HepG2 (cell line): ENCODE measurements around the gene RYR2. TPM values are rescaled to one million over a fixed set of nuclear protein-coding genes. Genes with fewer than 3 reads are reported as not detected.

Experiments used
- ATAC-seq: fragments of 200-7000 bp; cut with Tn5 transposase; 3 replicates; pipeline ENCODE4 v1.9.1; 2020; ENCODE audit warnings: mild to moderate bottlenecking, moderate library complexity
- BruUV-seq: library from RNA; stranded (reverse); fragments of 400-500 nt; replicated peaks from 2 replicates; lab custom pipeline; 2021; lab: Mats Ljungman, UMichigan
- CTCF ChIA-PET: fragments of 300-600 bp; formaldehyde crosslinking; extraction: SDS; loops from one replicate; lab custom pipeline; 2021; ENCODE audit warnings: low total read pairs, inconsistent platforms, low intra/inter-chr PET ratio; lab: Yijun Ruan, JAX
- POLR2A ChIA-PET: fragments of 350-600 bp; sonication (Branson Sonifier 250); formaldehyde crosslinking; loops from one replicate; lab custom pipeline; 2020; ENCODE audit warnings: antibody characterized with exemption, inconsistent platforms; lab: Yijun Ruan, JAX
- DNase-seq: peaks from one replicate; pipeline ENCODE4 v3.0.0-alpha.2; 2015; ENCODE audit warnings: low spot score
- FAIRE-seq: peaks from 3 replicates; lab custom pipeline; 2011; peaks lifted over from hg19 to GRCh38; lab: Jason Lieb, UNC
- H2AFZ ChIP-seq: one replicate; pipeline ENCODE4 v1.6.1; 2011; ENCODE audit warnings: low read length, inconsistent platforms
- H3K27ac ChIP-seq: fragments of 300-600 bp; 3 replicates; pipeline ENCODE4 v1.8.0; 2011; ENCODE audit warnings: mixed run types, mild to moderate bottlenecking, mixed read lengths, low read length, inconsistent platforms; ENCODE audit not compliant: insufficient read depth; ENCODE audit errors: extremely low read length
- H3K27me3 ChIP-seq, 2 experiments: fragments of 200-600 bp in 1 of 2; 2 replicates in 1 of 2; 3 replicates in 1 of 2; pipeline versions ENCODE4 v1.6.0 to v1.8.0; 2011; ENCODE audit warnings: low read length in 2 of 2, mild to moderate bottlenecking in 2 of 2, moderate library complexity in 2 of 2, inconsistent platforms in 1 of 2; ENCODE audit not compliant: insufficient read depth in 2 of 2, control insufficient read depth in 1 of 2
- H3K36me3 ChIP-seq, 2 experiments: fragments of 200-600 bp in 1 of 2; replicated peaks in 1 of 2; 2 replicates in 1 of 2; 3 replicates in 1 of 2; pipeline versions ENCODE4 v1.5.1 to v1.8.0; 2011; ENCODE audit warnings: low read length in 2 of 2, inconsistent platforms in 1 of 2; ENCODE audit not compliant: insufficient read depth in 2 of 2, control insufficient read depth in 1 of 2
- H3K4me1 ChIP-seq: 2 replicates; pipeline ENCODE4 v1.5.1; 2012; ENCODE audit warnings: low read length, inconsistent platforms; ENCODE audit not compliant: insufficient read depth
- H3K4me2 ChIP-seq: 2 replicates; pipeline ENCODE4 v1.6.0; 2011; ENCODE audit warnings: low read depth, low read length, inconsistent platforms
- H3K4me3 ChIP-seq, 3 experiments: fragments of 200-600 bp in 1 of 3; sonication (generic), shearing (Covaris generic) in 1 of 3; replicated peaks in 1 of 3; 2 replicates each; pipeline ENCODE4 v1.5.1; 2011 to 2016; ENCODE audit warnings: low read length in 3 of 3, inconsistent platforms in 2 of 3, low read depth in 2 of 3, mild to moderate bottlenecking in 2 of 3, control low read depth in 1 of 3, mixed read lengths in 1 of 3; ENCODE audit not compliant: insufficient read depth in 1 of 3
- H3K79me2 ChIP-seq: one replicate; pipeline ENCODE4 v1.6.1; 2011; ENCODE audit warnings: low read length, inconsistent platforms; ENCODE audit not compliant: insufficient read depth
- H3K9ac ChIP-seq: 2 replicates; pipeline ENCODE4 v1.6.0; 2011; ENCODE audit warnings: mild to moderate bottlenecking, low read depth, low read length, inconsistent platforms; ENCODE audit not compliant: insufficient read depth
- H3K9me3 ChIP-seq: 2 replicates; pipeline ENCODE4 v1.5.1; 2012; ENCODE audit warnings: mild to moderate bottlenecking, low read length
- H4K20me1 ChIP-seq: 2 replicates; pipeline ENCODE4 v1.6.0; 2011; ENCODE audit warnings: inconsistent platforms, mild to moderate bottlenecking, low read length, moderate library complexity; ENCODE audit not compliant: insufficient read depth
- CBX5 ChIP-seq: sonication (generic); formaldehyde crosslinking; IDR thresholded peaks from 2 replicates; pipeline ENCODE4 v1.4.0; 2020; ENCODE audit warnings: missing genetic modification reagents, borderline replicate concordance
- EZH2 ChIP-seq: conservative IDR thresholded peaks from 2 replicates; pipeline ENCODE4 v1.6.1; 2012; ENCODE audit warnings: mild to moderate bottlenecking, low read depth, low read length, moderate library complexity
- NAIF1 ChIP-seq: sonication (generic); formaldehyde crosslinking; IDR thresholded peaks from 2 replicates; pipeline ENCODE4 v1.5.0; 2020; ENCODE audit warnings: mild to moderate bottlenecking, missing genetic modification reagents, borderline replicate concordance
- PHF21A ChIP-seq: sonication (generic); formaldehyde crosslinking; IDR thresholded peaks from 2 replicates; pipeline ENCODE4 v1.5.0; 2020; ENCODE audit warnings: mild to moderate bottlenecking, missing genetic modification reagents
- PLRG1 ChIP-seq: fragments of 450-650 bp; conservative IDR thresholded peaks from 2 replicates; pipeline ENCODE4 v1.6.1; 2016
- ZSCAN25 ChIP-seq: sonication (generic); formaldehyde crosslinking; IDR thresholded peaks from 2 replicates; pipeline ENCODE4 v1.8.0; 2022; ENCODE audit warnings: mild to moderate bottlenecking, missing genetic modification reagents
- WGBS: methylation state at CpG from one replicate; pipeline ENCODE4 v1.1.6; 2017; ENCODE audit warnings: low lambda C conversion rate; 5-methylcytosine and 5-hydroxymethylcytosine counted together
- in situ Hi-C: cut with HindIII; loops from 2 replicates; pipeline ENCODE4 v1.10.0; 2017; ENCODE audit warnings: low pct_unique_long_range_greater_than_20kb; ENCODE audit not compliant: extremely low pct_ligation_motif_present
- intact Hi-C: fragments of 100-400 bp; cut with micrococcal nuclease; formaldehyde crosslinking; loops from one replicate; pipeline ENCODE4 v1.10.0; 2022; ENCODE audit not compliant: unreplicated experiment
- polyA plus RNA-seq, 8 experiments: library from polyadenylated mRNA; depleted of rRNA in 3 of 8; stranded (reverse) in 7 of 8; unstranded in 1 of 8; fragments of >200 nt; fragmentation: Illumina TruSeq in 4 of 8; extraction: Trizol in 4 of 8; gene quantifications; 2 replicates each; pipeline versions ENCODE4 v1.2.1 to v1.2.3, GENCODE V29; 2011 to 2016; ENCODE audit warnings: low read depth in 4 of 8, missing spikeins in 1 of 8, mixed read lengths in 1 of 8; ENCODE audit not compliant: insufficient read depth in 1 of 8
- total RNA-seq, 5 experiments: library from RNA; depleted of rRNA; stranded (reverse); fragments of >200 nt; fragmentation: Illumina TruSeq; extraction: Trizol; gene quantifications; 2 replicates each; pipeline ENCODE4 v1.2.3, GENCODE V29; 2016; ENCODE audit warnings: low read depth in 1 of 5
- TF ChIP-seq, protein P1 (sequence below): sonication (generic); formaldehyde crosslinking; IDR thresholded peaks from 2 replicates; pipeline ENCODE4 v1.5.0; 2020; ENCODE audit warnings: mild to moderate bottlenecking, missing genetic modification reagents
- TF ChIP-seq, protein P2 (sequence below): sonication (generic); formaldehyde crosslinking; IDR thresholded peaks from 2 replicates; pipeline ENCODE4 v1.5.1; 2020; ENCODE audit warnings: mild to moderate bottlenecking, moderate library complexity, missing genetic modification reagents
- TF ChIP-seq, protein P3 (sequence below): sonication (generic); formaldehyde crosslinking; IDR thresholded peaks from 2 replicates; pipeline ENCODE4 v1.9.0; 2021; ENCODE audit warnings: mild to moderate bottlenecking, missing genetic modification reagents

The RYR2 gene
- total and polyA plus RNA-seq, 2 of the 13 experiments (the other 11 are each of a cell fraction or from before 2014, with no cell fraction given): not detected

DNA sequence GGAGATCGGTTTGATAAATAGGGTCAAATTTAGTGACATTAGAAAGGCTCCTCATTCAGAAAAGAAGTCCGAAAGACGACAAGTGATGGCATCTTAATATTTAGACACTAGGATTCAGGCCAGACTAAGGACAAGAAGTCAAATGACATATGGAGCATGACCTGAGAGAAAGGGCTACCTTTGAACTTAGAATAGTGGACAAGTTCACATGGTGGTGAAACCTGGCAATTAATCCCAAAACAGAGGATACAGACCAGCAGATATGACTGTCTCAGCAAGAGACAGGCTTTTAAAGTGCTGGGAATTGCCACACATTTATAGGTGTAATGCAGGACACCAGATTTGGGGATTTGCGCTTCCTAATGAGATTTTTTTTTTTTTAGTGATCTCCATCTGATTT, 703.6 kb downstream of the RYR2 start:
- Histone ChIP-seq H3K79me2 (no peaks in the 10 kb centered on the region), H2AFZ (no peak overlapping the region), H3K4me3 (no peak overlapping the region), H3K36me3 (no peaks in the 10 kb centered on the region), H4K20me1 (no peaks in the 10 kb centered on the region), H3K27me3 (no peaks in the 10 kb centered on the region), H3K27ac (no peak overlapping the region), H3K4me1 (no peaks in the 10 kb centered on the region), H3K4me2 (no peak overlapping the region), H3K9me3 (no peaks in the 10 kb centered on the region), H3K9ac (no peak overlapping the region)
- intact Hi-C loops (no loop called here), in situ Hi-C loops (no loop called here)
- TF ChIP-seq PLRG1 (no peak), ZSCAN25 (CRISPR knock-in tag) (no peak), CBX5 (CRISPR knock-in tag) (no peak), EZH2 (no peak), PHF21A (CRISPR knock-in tag) (no peak), NAIF1 (CRISPR knock-in tag) (no peak)
- TF ChIP-seq, protein P1, sequence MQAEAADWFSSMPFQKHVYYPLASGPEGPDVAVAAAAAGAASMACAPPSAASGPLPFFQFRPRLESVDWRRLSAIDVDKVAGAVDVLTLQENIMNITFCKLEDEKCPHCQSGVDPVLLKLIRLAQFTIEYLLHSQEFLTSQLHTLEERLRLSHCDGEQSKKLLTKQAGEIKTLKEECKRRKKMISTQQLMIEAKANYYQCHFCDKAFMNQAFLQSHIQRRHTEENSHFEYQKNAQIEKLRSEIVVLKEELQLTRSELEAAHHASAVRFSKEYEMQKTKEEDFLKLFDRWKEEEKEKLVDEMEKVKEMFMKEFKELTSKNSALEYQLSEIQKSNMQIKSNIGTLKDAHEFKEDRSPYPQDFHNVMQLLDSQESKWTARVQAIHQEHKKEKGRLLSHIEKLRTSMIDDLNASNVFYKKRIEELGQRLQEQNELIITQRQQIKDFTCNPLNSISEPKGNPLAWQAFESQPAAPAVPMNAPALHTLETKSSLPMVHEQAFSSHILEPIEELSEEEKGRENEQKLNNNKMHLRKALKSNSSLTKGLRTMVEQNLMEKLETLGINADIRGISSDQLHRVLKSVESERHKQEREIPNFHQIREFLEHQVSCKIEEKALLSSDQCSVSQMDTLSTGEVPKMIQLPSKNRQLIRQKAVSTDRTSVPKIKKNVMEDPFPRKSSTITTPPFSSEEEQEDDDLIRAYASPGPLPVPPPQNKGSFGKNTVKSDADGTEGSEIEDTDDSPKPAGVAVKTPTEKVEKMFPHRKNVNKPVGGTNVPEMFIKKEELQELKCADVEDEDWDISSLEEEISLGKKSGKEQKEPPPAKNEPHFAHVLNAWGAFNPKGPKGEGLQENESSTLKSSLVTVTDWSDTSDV (CRISPR knock-in tag): no peak
- TF ChIP-seq, protein P2, sequence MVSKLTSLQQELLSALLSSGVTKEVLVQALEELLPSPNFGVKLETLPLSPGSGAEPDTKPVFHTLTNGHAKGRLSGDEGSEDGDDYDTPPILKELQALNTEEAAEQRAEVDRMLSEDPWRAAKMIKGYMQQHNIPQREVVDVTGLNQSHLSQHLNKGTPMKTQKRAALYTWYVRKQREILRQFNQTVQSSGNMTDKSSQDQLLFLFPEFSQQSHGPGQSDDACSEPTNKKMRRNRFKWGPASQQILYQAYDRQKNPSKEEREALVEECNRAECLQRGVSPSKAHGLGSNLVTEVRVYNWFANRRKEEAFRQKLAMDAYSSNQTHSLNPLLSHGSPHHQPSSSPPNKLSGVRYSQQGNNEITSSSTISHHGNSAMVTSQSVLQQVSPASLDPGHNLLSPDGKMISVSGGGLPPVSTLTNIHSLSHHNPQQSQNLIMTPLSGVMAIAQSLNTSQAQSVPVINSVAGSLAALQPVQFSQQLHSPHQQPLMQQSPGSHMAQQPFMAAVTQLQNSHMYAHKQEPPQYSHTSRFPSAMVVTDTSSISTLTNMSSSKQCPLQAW: no peak
- TF ChIP-seq, protein P3, sequence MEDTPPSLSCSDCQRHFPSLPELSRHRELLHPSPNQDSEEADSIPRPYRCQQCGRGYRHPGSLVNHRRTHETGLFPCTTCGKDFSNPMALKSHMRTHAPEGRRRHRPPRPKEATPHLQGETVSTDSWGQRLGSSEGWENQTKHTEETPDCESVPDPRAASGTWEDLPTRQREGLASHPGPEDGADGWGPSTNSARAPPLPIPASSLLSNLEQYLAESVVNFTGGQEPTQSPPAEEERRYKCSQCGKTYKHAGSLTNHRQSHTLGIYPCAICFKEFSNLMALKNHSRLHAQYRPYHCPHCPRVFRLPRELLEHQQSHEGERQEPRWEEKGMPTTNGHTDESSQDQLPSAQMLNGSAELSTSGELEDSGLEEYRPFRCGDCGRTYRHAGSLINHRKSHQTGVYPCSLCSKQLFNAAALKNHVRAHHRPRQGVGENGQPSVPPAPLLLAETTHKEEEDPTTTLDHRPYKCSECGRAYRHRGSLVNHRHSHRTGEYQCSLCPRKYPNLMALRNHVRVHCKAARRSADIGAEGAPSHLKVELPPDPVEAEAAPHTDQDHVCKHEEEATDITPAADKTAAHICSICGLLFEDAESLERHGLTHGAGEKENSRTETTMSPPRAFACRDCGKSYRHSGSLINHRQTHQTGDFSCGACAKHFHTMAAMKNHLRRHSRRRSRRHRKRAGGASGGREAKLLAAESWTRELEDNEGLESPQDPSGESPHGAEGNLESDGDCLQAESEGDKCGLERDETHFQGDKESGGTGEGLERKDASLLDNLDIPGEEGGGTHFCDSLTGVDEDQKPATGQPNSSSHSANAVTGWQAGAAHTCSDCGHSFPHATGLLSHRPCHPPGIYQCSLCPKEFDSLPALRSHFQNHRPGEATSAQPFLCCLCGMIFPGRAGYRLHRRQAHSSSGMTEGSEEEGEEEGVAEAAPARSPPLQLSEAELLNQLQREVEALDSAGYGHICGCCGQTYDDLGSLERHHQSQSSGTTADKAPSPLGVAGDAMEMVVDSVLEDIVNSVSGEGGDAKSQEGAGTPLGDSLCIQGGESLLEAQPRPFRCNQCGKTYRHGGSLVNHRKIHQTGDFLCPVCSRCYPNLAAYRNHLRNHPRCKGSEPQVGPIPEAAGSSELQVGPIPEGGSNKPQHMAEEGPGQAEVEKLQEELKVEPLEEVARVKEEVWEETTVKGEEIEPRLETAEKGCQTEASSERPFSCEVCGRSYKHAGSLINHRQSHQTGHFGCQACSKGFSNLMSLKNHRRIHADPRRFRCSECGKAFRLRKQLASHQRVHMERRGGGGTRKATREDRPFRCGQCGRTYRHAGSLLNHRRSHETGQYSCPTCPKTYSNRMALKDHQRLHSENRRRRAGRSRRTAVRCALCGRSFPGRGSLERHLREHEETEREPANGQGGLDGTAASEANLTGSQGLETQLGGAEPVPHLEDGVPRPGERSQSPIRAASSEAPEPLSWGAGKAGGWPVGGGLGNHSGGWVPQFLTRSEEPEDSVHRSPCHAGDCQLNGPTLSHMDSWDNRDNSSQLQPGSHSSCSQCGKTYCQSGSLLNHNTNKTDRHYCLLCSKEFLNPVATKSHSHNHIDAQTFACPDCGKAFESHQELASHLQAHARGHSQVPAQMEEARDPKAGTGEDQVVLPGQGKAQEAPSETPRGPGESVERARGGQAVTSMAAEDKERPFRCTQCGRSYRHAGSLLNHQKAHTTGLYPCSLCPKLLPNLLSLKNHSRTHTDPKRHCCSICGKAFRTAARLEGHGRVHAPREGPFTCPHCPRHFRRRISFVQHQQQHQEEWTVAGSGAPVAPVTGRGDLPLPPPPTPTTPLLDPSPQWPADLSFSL (CRISPR knock-in tag): no peak
- BruUV-seq: no TSS peak
- FAIRE-seq: no peak
- POLR2A ChIA-PET: no interaction called here
- CTCF ChIA-PET: no interaction called here
- no peak for DNase-seq
- ATAC-seq: no peak
- 18% methylated on average over 4 of the region's 4 CpGs for WGBS
